Tibial nerve (tissue), 4 donors: ENCODE measurements around the gene ABO. TPM values are rescaled to one million over a fixed set of nuclear protein-coding genes. Genes with fewer than 3 reads are reported as not detected.
"Not testable (repeated sequence)": the region's sequence is repeated elsewhere in the genome, so short reads cannot be mapped to it uniquely, and the experiment has no call there.

Experiments
- DNase-seq, 2 donors: peaks; one replicate each; pipeline ENCODE4 v3.0.0-alpha.2; 2019; ENCODE audit warnings: low spot score in 2 of 2
- H3K27ac ChIP-seq, 4 donors: fragments of 200-600 bp; sonication (generic) in 3 of 4; one replicate each; pipeline ENCODE4 v1.5.1; 2017 to 2019; ENCODE audit warnings: mild to moderate bottlenecking in 1 of 4
- H3K27me3 ChIP-seq, 2 donors: fragments of 200-600 bp; sonication (generic) in 1 of 2; one replicate each; pipeline versions ENCODE4 v1.5.1 to v1.6.0; 2017 to 2019
- H3K36me3 ChIP-seq, 3 donors: fragments of 200-600 bp; sonication (generic); one replicate each; pipeline ENCODE4 v1.5.1; 2018 to 2019
- H3K4me1 ChIP-seq, 4 donors: fragments of 200-600 bp; sonication (generic) in 3 of 4; one replicate each; pipeline ENCODE4 v1.5.1; 2017 to 2019
- H3K4me3 ChIP-seq, 4 donors: fragments of 200-600 bp; sonication (generic) in 3 of 4; one replicate each; pipeline ENCODE4 v1.5.1; 2017 to 2019; ENCODE audit warnings: mild to moderate bottlenecking in 1 of 4, moderate library complexity in 1 of 4
- H3K9me3 ChIP-seq, 4 donors: fragments of 200-600 bp; sonication (generic) in 3 of 4; one replicate each; pipeline ENCODE4 v1.5.1; 2017 to 2019
- CTCF ChIP-seq, 5 experiments: fragments of 200-600 bp in 3 of 5; fragments of 450-650 bp in 2 of 5; sonication (generic) in 3 of 5; IDR thresholded peaks; one replicate each; pipeline ENCODE4 v1.5.1; 2016 to 2019; ENCODE audit warnings: antibody characterized with exemption in 5 of 5, mild to moderate bottlenecking in 3 of 5, moderate library complexity in 2 of 5
- EP300 ChIP-seq, 2 donors: sonication (generic); formaldehyde crosslinking; IDR thresholded peaks; one replicate each; pipeline ENCODE4 v1.6.1; 2017; ENCODE audit warnings: antibody characterized with exemption in 2 of 2, mild to moderate bottlenecking in 1 of 2
- POLR2A ChIP-seq, 2 donors: fragments of 450-650 bp; IDR thresholded peaks; one replicate each; pipeline ENCODE4 v1.6.1; 2017; ENCODE audit warnings: antibody characterized with exemption in 2 of 2, mild to moderate bottlenecking in 2 of 2, moderate library complexity in 2 of 2
- WGBS, 2 donors: methylation state at CpG; one replicate each; pipeline ENCODE4 v1.1.5; 2018; 5-methylcytosine and 5-hydroxymethylcytosine counted together
- total RNA-seq, 4 donors: library from RNA; depleted of rRNA; stranded (reverse); fragments of >200 nt; gene quantifications; one replicate each; pipeline ENCODE4 v1.1.0, GENCODE V29; 2016

ABO gene
- total RNA-seq, 4 donors from 2014 or later: 4.8 to 25.5 (median 8.9) TPM

DNA sequence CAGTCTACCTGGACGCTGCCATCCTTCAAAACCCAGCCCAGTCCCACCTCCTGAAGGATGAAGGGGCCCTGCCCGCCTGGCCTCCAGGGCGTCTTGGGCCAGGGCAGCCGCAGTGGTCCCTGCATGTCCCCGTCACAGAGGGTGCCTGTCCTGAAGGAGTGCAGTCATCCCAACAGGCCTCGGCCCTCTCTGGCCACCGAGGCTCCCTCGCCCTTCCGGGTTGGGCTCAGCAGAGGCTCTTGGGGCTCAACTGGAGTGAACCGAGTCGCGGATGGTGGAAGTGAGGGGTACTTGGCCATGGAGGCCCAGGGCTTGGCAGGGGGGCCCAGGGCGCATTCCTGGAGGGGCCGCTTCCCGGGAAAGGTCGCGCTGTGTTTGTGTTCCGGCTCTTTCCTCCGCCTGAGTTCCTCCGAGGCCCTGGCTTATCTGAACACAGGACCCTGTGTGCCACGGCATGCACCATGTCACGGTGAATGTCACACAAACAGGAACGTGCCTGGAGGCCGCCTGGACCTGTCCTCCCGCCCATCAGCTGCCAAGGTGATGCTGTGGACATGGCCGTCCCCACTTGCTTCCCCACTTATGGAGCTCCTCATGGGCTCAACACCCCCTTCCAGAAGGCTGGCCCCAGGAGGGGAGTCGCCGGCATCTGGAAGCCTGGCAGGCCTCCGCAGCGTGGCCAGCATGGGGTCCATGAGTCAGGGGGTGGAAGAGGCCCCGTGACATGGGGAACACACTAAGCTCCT is 40.3 kb downstream of the ABO start:
- Histone ChIP-seq H3K4me1 (peaks cover 0 to 27% (median 9%) of the 10 kb centered on the region in 4 donors), H3K9me3 (no peaks in the 10 kb centered on the region), H3K27me3 (peaks cover 0 to 15% of the 10 kb centered on the region in 2 donors), H3K27ac (no peak overlapping the region), H3K36me3 (no peaks in the 10 kb centered on the region), H3K4me3 (no peak overlapping the region)
- DNase-seq: no peak
- 67 to 80% methylated on average over 29 to 31 of the region's 31 CpGs for WGBS, 2 donors
- TF ChIP-seq POLR2A (IDR thresholded peaks at IDR 0.05) (no peak), EP300 (IDR thresholded peaks at IDR 0.05) (no peak), CTCF (IDR thresholded peaks at IDR 0.05) (no peak)

- Histone ChIP-seq H3K9me3 (no peaks in the 10 kb centered on the region), H3K27ac (no peak overlapping the region), H3K36me3 (no peaks in the 10 kb centered on the region), H3K4me1 (peaks cover 0 to 22% (median 6%) of the 10 kb centered on the region in 4 donors), H3K4me3 (no peak overlapping the region), H3K27me3 (peaks cover 0 to 9% of the 10 kb centered on the region in 2 donors)
- no peak for TF ChIP-seq POLR2A (IDR thresholded peaks at IDR 0.05)
- TF ChIP-seq CTCF (IDR thresholded peaks at IDR 0.05): no peak
- no peak for TF ChIP-seq EP300 (IDR thresholded peaks at IDR 0.05)
- WGBS, 2 donors: 70 to 73% methylated on average over 32 of the region's 32 CpGs
- no peak for DNase-seq
Observed at GRCh38 chr9:133233681-133234432, 41.1 kb downstream of the ABO start.

DNA sequence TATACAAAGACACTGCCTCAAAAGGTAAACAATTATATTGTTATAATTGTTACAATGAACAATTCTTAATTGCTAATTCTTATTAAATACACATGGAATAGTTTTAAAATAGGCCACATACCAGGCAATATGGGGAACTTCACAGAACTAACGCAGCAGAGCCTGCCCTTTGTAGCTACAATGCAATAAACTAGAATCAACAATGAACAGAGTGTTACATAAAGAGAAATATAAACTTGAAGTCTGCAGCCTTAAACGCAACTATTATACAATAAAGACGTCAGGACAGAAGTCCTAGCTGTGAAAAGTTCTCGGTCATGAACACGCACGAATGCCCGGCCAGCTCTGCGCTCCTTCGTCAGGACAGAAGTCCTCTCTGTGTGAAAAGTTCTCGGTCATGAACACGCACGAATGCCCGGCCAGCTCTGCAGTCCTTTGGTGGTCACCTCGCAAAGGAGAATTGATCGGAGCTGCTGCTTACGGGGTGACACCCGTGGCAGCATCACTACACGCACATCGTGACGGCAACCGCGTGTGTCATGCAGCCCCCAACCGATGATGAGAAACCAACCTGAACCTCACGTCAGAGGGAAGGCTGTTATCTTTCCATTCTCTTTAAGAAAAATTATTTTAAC is 43.0 kb downstream of the ABO start:
- 67 to 73% methylated on average over 24 of the region's 24 CpGs for WGBS, 2 donors
- not testable (repeated sequence) for H3K9me3 ChIP-seq, DNase-seq, H3K27ac ChIP-seq, H3K36me3 ChIP-seq, H3K27me3 ChIP-seq, H3K4me3 ChIP-seq, H3K4me1 ChIP-seq

GRCh38 chr9:133230514-133230913 is 44.5 kb downstream of the ABO start:
- WGBS, 2 donors: 92 to 95% methylated on average over 7 of the region's 7 CpGs
- H3K27ac ChIP-seq, H3K4me1 ChIP-seq, H3K27me3 ChIP-seq, H3K9me3 ChIP-seq, H3K4me3 ChIP-seq, DNase-seq, H3K36me3 ChIP-seq: not testable (repeated sequence)

GRCh38 chr9:133230093-133230492 is 44.9 kb downstream of the ABO start:
- Histone ChIP-seq H3K9me3 (no peaks in the 10 kb centered on the region), H3K27ac (no peak overlapping the region), H3K27me3 (peaks cover 0 to 5% of the 10 kb centered on the region in 2 donors), H3K4me1 (no peaks in the 10 kb centered on the region), H3K36me3 (no peaks in the 10 kb centered on the region), H3K4me3 (no peak overlapping the region)
- 85 to 86% methylated on average over 5 of the region's 5 CpGs for WGBS, 2 donors
- TF ChIP-seq CTCF (IDR thresholded peaks at IDR 0.05) (no peak), POLR2A (IDR thresholded peaks at IDR 0.05) (no peak), EP300 (IDR thresholded peaks at IDR 0.05) (no peak)
- DNase-seq: no peak

DNA sequence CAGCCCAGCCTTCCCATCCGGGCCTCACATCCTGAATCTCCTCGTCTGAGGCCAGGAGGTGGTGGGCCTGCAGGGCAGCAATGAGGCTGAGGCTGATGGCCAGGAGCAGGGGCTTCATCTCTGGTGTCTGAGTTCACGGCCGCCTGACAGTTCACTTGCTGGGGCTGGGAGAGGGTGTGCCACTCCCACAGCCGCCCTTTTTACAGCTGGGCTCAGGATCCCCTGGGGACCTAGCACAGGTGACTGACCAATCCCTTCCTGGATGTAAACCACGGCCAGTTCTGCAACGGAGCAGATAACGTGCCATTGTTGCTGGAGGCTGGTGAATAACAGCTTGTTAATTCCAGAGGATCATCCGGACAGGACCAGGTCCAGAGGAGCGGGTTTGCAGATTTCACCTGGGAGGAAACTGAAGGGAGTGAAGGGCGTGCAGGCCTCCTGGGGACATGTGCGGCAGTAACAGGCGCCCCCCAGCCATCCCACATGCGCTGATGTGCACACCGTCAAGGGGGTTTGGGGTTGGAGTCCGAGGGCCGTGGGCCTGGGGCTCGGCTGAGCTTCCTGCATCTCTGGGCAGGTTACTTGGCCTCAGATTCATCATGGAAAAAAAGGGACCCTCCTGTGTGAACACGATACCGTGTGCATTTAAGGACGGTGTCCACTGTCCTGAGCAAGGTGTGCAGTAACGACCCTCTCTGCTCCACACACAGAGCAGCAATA is 46.4 kb downstream of the ABO start:
- H3K9me3 ChIP-seq, H3K4me1 ChIP-seq, H3K27me3 ChIP-seq, H3K36me3 ChIP-seq, H3K4me3 ChIP-seq, DNase-seq, H3K27ac ChIP-seq: not testable (repeated sequence)
- 72 to 81% methylated on average over 16 to 22 of the region's 22 CpGs for WGBS, 2 donors

DNA sequence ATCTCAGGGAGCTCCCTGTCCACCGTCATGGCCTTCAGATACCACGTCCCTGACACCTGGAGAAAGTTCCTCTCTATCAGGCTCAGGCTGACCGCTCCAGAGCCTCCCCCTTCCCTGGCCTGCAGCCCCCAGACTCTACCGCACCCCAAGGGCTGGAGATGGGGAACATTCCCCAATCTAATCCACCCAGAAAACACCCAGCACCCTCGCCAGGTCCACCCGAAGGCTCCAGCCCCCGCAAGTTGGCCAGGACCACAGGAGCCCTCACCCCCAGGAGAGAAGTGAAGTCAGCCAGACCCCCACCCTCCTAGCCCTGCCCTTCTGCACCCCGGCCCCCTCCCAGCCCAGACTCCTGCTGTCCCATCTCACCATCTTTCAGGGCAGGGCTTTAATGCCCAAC is 47.0 kb downstream of the ABO start:
- H3K27me3 ChIP-seq, DNase-seq, H3K27ac ChIP-seq, H3K36me3 ChIP-seq, H3K4me1 ChIP-seq, H3K4me3 ChIP-seq, H3K9me3 ChIP-seq: not testable (repeated sequence)
- 82 to 89% methylated on average over 8 of the region's 8 CpGs for WGBS, 2 donors
